Cerebellar cortex (tissue), 1 donor: Measurements from ENCODE around the gene EFS.
A peak's percentile ranks its signal among the peaks of the same experiment; 100 is the strongest.

Experiments
- DNase-seq: peaks from one replicate; pipeline ENCODE4 v3.0.0-alpha.2; 2015; ENCODE audit warnings: low spot score

Gene EFS

GRCh38 chr14:23358042-23358441, 6.9 kb downstream of the EFS start:
- no peak for DNase-seq

GRCh38 chr14:23357261-23357660, 7.7 kb downstream of the EFS start:
- no peak for DNase-seq

DNA sequence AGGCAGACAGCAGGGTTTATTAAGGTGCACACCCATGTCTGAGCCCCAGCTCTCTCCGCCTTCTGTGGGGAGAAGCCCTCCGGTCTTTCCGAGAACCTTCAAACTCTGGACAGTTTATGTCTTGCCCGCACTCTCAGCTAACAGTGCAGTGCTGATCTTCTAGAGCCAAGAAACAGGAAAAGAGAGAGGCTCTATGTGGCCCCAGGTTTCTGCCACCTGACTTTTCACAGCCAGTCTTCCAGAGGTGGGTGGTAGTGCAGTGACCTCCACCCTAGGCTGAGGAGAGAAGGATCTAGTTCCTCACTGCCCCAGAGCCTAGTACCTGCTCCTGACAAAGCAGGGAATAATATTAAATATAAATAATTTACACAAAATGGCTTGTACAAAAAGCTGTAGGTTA, 8.3 kb downstream of the EFS start:
- DNase-seq = no peak

DNA sequence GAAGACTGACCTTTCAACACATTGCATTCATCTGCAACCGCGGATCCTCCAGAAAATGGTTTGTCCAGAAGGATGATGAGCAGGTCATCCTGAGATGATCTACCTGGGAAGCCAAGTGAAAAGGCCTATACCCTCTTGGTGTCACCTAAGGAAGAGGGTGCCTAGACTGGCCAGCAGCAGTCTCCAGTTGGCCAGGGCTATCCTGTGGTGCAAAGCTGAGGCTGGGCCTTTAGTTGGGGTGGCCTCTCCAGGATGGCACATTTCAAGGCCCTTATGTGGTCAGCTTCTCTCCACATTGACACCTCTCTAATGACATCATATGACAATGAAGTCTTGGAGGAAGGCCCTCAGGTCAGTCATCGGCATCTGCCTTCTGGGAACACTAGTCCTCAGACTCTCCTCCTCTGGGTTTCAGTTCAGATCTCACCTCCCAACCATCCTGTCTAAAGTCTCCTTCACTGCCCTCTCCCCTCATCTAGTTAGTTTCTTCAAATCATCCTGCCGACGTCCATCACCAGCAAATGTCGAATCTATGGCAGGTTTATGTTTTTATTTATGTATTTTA, 9.0 kb downstream of the EFS start:
- no peak for DNase-seq

- DNase-seq = no peak
Observed at GRCh38 chr14:23354990-23355389, 10.0 kb downstream of the EFS start.

DNA sequence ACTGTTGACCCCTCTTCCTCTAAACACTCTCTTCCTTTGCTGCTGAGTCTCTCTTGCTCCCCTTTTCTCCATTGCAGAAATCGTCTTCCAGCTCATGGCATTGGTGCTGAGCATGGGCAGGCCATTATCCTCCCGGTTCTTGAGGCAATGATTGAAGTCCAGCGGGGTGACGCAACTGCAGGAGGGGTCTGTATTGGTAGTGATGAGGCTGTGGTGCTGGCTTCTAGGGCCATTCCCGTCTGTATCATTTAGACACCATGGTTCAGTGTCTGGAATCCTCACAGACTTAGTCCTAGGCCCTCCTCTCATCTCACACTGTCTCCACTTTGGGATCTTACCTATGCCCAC, 11.6 kb downstream of the EFS start:
- no peak for DNase-seq

DNA sequence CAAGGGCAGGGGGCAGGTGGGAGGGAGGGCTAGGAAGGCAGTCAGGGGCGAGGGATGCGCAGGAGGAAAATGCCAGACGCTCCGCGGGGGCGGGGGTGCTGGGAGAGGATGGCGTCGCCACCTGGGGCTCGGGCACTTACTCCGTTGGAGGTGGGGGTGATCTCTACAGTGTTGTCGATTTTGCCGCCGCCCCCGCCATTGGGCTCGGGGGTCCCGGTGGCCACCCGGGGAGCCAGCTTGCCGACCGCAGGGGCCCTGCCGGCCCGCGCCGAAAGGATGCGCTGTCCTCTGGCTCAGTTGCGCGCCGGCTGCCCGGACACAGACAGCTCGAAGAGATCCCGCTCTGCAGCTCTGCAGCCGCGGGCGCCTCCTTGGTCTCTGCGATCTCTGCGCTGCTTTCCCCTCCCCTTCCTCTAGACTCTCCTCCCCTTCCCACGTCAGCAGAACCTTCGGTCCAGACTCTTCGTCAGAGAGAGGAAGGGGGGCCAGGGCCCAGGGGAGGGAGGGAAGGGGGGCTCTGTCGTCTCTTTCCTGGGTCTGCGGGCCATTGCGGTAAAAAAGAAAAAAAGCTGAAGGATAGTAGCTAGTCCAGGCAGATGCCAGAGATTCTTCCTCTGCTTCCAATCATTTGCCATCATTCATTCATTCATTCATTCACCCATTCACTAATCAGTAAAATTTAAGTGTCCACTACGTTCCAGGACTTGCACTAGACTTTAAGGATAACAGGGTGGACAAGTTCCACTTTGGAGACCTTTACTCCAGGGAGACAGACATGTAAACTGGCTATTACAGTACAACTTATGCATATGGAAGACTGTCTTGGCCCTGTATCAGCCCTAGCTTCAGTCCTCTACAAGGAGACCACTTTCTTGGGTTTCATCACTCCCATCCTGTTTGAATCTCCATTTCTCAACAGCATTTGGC, 12.2 kb downstream of the EFS start, which contains the start of gene SLC22A17:
TSS of gene SLC22A17 (minus strand) at position 382 of the 927 bp plus-strand sequence.
- DNase-seq = peak; percentile 95

GRCh38 chr14:23351681-23352505, 13.1 kb downstream of the EFS start:
- DNase-seq = peak; percentile 35

DNA sequence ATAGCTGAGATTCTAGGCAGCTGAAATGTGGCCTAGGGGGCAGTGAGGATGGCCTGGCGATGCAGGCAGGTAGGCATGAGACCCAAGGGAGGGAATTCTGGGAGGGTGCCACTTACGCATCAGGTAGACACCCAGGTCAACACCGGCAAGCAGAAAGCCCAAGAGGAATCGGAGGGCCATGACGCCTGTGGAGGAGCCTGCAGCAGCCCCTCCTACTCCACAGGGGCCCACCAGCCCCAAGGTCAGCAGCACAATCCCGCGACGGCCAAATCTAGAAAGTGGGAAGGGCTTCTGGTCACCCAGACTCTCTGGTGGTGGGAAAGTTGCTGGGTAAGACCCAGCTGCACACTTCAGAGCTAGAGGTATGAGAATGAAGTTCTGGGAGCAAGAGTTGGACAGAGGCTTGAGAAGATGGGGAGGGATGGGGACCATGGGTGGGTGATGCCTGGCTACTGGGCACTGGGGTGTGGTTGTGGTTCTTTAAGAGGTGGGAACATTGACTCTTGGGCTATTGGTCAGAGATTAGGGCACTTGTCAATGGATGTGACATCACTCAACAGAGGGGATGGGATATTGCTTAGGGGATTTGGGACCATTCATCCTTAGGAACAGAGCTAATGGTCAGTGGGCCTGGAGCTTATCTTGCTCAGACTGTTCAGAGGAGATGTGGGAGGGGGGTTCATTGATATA, 15.7 kb downstream of the EFS start:
- DNase-seq = no peak

GRCh38 chr14:23348297-23348655, 16.7 kb downstream of the EFS start:
- no peak for DNase-seq

GRCh38 chr14:23347406-23348296, 17.3 kb downstream of the EFS start:
- no peak for DNase-seq

GRCh38 chr14:23346693-23347405, 18.1 kb downstream of the EFS start:
- no peak for DNase-seq

GRCh38 chr14:23345987-23346692, 18.8 kb downstream of the EFS start:
- DNase-seq = no peak

DNA sequence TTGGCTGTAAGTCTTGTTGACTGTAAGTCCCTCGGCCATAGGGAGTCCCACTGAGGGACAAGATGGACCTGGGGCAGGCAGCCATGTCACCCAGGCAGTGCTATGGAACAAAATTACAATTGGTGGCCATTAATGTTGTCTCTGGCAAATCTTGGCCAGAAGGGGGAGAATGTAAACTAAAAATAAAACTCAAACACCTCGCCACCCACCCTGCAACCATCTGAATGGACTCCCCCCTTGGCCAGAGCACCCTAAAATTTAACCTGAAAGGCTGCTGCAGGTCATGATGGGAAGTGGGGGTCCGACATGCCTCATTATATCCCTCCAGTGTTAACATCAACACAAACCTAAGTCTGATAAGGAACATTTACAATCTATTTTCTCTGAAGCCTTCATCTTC, 20.5 kb downstream of the EFS start:
- no peak for DNase-seq

DNA sequence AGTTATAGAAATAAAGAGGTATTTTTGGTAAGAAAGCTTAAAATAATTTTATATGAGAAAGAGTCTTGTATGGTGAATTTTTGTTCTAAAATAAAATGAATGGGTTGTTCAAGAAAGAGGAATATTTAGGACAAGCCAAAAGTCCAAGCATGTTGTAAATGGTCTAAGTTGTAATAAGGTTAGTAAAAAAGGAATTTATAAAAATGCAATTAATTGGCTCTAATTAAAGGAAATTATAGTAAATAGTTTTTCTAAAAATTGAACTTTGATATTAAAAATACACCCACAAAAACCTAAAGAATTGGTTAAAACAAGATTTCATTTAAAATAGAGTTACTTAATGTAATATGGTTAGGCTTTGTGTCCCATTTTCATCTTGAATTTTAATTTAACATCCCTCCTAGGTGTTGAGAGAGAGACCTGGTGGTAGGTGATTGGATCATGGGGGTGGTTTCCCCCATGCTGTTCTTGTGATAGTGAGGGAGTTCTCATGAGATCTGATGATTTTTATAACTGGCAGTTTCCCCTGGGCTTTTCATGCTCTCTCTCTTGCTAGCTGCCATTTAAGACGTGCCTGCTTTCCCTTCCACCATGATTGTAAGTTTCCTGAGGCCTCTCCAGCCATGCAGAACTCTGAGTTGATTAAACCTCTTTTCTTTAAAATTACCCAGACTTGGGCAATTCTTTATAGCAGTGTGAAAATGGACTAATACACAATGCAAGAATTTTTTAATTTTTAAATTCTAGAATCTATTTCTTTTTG, 25.3 kb downstream of the EFS start:
- no peak for DNase-seq

- no peak for DNase-seq
Observed at GRCh38 chr14:23335623-23336022, 29.3 kb downstream of the EFS start.

DNA sequence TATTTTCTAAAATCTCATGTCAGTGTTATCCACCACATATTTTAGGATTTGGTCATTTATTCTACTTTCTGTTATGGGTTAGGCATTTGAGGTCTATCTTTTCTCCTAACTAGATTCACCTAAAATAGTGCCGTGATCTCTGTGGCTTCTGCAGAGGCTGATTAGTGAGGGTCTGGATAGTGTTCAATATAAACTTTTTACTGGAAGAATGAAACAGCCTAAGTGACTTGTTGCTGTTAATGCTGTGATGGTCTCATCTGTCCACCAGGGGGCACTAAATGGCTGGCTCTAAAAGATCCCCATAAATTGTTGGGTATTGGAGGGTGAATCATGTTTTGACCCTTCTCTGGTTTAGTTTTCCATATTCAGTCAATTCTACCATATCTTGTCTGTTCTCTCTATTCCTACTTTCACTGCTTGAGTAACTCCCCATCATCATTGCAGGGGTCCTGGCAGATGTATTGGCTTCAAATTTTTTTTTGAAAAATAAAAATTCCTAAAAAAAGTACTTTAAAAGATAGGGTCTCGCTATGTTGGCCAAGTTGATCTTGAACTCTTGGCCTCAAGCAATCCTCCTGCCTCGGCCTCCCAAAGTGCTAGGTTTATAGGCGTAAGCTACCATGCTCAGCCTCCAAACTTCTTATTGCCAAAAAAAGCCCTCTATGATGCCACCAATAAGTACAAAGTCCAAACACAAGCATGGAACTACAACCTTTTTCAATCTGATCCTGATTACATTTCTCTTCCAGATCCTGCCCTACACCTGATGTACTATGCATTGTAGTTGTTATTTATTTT, 36.8 kb downstream of the EFS start:
- peak; percentile 88 for DNase-seq
